Sciatic nerve (tissue), 2 donors: ENCODE data around the gene APOBEC3H. TPM values are rescaled to one million over a fixed set of nuclear protein-coding genes. Genes with fewer than 3 reads are reported as not detected.

Experiments used
- ATAC-seq: fragments of 200-7000 bp; cut with Tn5 transposase; one replicate; pipeline ENCODE4 v1.9.1; 2020; ENCODE audit warnings: mild to moderate bottlenecking, moderate library complexity
- DNase-seq: peaks from one replicate; pipeline ENCODE4 v3.0.0-alpha.2; 2020; ENCODE audit warnings: low spot score
- intact Hi-C: fragments of 100-400 bp; cut with DNase I; formaldehyde crosslinking; loops from one replicate; pipeline ENCODE4 v1.14.2; 2022
- total RNA-seq: library from RNA; stranded (reverse); fragmentation: NEBNext Ultra II Directional; extraction: Animal tissue kit (Norgen Biotek cat#: 25700); gene quantifications from one replicate; pipeline ENCODE4 v1.2.1, GENCODE V29; 2021
- donor health status: DM: no; HTN: no; CAD: no.
- donor health status: DM: no; HTN: no; CAD: no.

Gene APOBEC3H
- total RNA-seq, 1 donor from 2014 or later = 1.1 TPM

GRCh38 chr22:39148026-39148726 lies 51.1 kb downstream of the APOBEC3H start:
- ATAC-seq (no peak), DNase-seq (no peak)
- intact Hi-C loops = no loop called here

DNA sequence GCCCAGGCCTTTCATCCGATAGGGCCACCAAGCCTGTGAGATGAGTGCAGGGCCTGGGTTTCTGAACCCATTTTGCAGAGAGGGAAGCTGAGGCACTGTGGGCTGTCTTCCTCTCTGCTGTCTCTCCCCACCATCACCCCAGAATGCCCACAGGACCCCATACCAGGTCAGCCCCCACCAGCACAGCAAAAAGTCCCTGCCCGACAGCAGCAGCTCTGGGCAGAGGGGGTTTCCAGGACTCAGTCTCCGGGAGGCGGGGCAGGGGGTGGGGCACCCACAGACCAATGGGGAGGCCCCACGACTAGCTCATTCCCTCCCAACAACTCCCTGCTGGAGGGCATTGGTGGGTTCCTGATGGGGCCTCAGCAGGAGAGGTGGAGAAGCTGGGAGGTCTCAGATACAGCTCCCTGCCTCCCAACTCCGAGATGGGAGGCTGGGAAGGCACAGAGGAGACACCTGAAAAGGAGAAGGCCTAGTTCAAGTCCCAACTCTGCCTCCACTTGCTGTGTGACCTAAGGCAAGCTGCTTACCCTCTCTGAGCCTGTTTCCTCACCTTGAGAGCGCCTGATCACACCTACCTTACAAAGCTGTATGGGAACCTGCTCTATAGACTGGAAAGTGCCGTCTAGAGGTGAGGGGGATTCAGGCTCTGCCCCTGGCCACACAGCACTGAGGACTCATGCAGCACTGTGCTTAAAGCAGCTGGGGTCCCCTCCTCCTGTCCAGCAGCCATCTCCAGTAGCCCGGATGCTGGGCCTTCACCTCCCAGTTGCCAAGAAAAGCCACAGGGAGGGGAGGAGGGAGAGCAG lies 51.9 kb downstream of the APOBEC3H start:
- ATAC-seq (peak; percentile 63), DNase-seq (peak; percentile 82)
- intact Hi-C loops = no loop called here

GRCh38 chr22:39149915-39150847 lies 53.1 kb downstream of the APOBEC3H start:
- intact Hi-C loops = no loop called here
- no peak for DNase-seq
- ATAC-seq = no peak

DNA sequence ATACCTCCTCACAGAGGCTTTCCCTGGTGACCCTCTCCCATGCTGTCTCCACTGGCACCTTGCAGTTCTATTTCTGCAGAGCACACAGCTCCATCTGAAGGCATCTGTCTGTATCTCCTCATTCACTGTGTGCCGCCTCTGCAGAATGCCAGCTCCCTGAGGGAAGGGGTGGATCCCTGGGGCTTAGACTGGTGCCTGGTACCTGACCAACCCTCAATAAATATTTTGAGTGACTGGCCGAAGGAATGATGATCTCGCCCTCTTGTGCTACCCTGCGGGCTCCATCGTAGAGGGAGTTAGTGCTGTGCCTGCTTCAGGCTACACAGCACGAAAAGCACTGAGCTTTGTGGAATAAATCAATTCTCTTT lies 53.8 kb downstream of the APOBEC3H start:
- ATAC-seq = no peak
- no peak for DNase-seq
- intact Hi-C loops = no loop called here

- DNase-seq = no peak
- intact Hi-C loops = no loop called here
- peak; percentile 8 for ATAC-seq
Measured at GRCh38 chr22:39151329-39151975, 54.4 kb downstream of the APOBEC3H start.

- no peak for ATAC-seq
- DNase-seq = no peak
- intact Hi-C loops = no loop called here
Measured at GRCh38 chr22:39152024-39152510, 55.0 kb downstream of the APOBEC3H start.

DNA sequence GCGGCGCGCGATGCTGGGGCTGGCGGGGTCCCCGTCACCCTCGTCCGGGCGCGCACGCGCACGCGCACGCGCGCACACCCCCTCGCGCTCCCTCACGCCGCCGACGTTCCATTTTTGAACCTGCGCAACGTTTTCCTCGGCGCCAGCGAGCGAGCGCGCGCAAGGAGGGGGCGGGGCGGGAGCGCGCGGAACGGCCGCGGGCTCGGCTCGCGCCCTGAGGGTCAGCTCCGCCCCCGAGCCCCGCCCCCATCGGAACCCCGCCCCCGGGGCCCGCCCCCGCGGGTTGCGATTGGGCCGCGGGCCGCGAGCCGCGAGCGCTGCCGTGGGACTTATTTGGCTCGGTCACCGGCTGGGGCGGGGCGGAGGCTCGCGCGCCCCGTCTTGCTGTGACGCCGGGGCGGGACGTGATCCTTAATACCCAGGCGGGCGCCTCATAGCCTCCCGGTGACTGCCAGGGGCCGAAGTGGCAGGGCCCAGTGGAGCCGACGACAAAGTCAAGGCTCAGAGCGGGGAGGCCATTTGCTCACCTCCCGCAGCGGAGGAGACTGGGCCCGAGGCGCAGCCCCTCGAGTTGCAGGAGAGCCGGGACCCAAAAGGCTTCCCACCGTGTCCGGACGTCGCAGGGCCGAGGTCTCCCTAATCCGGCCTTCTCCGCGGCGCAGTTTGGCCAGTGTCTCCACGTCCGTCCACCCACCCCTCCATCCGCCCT lies 55.6 kb downstream of the APOBEC3H start, which contains the start of gene CBX7:
Gene CBX7, minus strand, starts transcription at position 170 of the 709 bp plus-strand sequence. CDS start 236 bp downstream, outside the sequence.
- DNase-seq (peak; percentile 97), ATAC-seq (peak; percentile 85)
- intact Hi-C loops = no loop called here

DNA sequence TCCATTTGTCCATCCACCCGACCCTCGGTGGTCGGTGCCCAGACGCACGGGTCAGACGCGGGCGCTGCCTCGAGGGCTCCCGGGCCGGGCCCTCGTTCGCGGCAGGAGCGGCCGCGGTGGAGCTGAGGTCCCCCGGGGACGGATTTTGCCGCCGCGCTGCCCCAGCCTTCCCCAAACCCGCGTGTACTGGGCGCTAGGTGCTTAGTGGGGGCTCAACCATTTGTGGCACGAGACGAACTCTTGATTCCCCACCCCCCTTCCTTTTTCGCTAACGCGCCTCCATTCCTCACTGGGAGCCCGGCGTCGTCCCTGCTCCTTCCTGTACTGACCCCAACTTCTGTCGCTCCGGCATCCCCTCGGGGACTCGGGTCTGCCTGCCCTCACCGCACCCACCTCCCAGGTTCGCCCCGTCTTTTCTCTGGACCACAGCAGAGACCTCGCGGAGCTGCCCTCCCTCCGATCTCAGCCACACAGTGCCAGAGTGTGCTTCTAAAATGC lies 56.2 kb downstream of the APOBEC3H start:
- DNase-seq (peak; percentile 71), ATAC-seq (peak; percentile 3)
- intact Hi-C loops = no loop called here

Other genes starting within 250 kb of the APOBEC3H start
- 83.5 TPM for gene CBX6, start 225.0 kb upstream of the APOBEC3H start, total RNA-seq
- gene APOBEC3A, start 139.6 kb upstream of the APOBEC3H start, total RNA-seq = 9.3 TPM
- gene APOBEC3B, start 114.9 kb upstream of the APOBEC3H start, total RNA-seq = 2.2 TPM
- gene APOBEC3C, start 83.0 kb upstream of the APOBEC3H start, total RNA-seq = 25.1 TPM
- gene APOBEC3D, start 76.1 kb upstream of the APOBEC3H start, total RNA-seq = 3.9 TPM
- gene APOBEC3F, start 56.4 kb upstream of the APOBEC3H start, total RNA-seq = 12.3 TPM
- gene APOBEC3G, start 20.0 kb upstream of the APOBEC3H start, total RNA-seq = 8.9 TPM
- gene CBX7, start 55.4 kb downstream of the APOBEC3H start, total RNA-seq = 115 TPM
- gene PDGFB, start 147.7 kb downstream of the APOBEC3H start, total RNA-seq = 24.2 TPM
- gene RPL3, start 222.4 kb downstream of the APOBEC3H start, total RNA-seq = 1,341 TPM